Measurements from ENCODE around the gene PLA2G3.
"Not testable (repeated sequence)": the region's sequence is repeated elsewhere in the genome, so short reads cannot be mapped to it uniquely, and the experiment has no call there.

Gene PLA2G3

GRCh38 chr22:31122196-31122531, 18.1 kb downstream of the PLA2G3 start:
- DNase-seq = no peak

DNA sequence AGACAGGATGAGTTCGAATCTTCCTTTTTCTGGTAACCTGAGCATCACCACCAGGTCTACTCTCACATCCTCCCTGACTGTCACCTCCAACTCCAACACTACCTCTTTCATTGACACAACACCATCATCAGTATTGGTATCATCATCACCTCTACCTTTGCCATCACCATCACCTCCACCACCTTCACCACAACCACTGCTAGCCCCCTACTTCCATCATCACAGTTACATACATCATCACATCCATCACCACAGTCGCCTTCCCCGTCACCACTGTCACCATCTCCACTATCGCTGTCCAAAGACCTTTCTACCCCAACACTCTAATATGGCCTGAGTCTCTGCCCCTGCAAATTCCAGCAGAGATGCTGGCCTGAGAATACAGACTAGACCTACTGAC, 18.9 kb downstream of the PLA2G3 start:
- DNase-seq = no peak

GRCh38 chr22:31120642-31121041, 19.7 kb downstream of the PLA2G3 start:
- DNase-seq = no peak

DNA sequence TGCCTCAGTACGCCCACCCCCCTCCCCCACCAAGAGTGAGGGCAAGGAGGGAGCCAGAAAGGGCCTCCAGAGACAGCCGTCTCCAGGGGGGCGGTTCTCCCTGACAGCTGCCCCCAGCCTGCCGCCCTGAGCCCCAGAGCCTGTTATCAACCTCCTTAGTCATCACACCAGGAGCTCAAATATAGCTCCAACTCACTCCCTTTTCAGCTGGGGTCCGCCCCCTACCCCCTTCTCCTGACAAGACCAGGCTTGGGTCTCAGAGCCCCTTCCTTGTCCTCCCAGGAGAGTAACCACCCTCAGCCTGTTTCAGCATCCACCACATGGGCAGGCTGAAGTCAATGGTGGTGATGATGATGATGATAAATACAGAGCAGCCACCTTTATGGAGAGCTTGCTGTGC, 20.1 kb downstream of the PLA2G3 start:
- no peak for DNase-seq

DNA sequence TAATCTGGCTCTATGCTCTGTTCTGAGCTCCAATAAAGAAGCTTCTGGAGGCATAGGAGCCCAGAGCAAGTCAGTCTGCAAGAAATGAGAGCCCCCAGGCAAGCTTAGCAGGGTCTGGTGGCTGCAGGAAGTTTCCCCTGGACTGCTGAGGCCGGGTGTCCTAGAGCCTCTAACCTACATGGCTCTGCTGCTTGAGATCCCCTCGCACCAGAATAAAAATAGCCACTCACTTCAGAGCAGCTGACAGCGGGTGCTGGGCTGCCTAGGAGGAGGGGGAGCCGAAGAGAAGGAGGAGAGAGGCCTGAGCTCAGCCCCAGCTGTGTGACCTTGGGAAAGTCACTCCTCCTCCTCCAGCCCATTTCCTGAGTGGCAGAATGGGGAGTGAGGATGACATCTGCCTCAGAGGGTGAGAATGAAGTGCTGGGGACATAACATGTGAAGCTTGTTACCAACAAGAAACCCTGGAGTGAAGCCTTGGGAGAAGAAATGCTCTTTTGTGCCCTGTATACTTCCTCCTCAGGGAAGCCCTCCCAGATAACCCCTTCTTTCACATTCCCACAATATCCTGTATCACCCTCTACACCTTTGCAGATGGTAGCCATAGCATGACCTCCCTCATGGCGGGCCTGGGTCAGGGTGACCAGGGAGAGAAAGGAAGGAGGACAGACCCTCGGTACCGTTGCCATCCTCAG, 21.1 kb downstream of the PLA2G3 start:
- DNase-seq = no peak

- DNase-seq = no peak
These were observed 22.1 kb downstream of the PLA2G3 start for GRCh38 chr22:31118046-31118820.

GRCh38 chr22:31112547-31113091, 27.7 kb downstream of the PLA2G3 start:
- not testable (repeated sequence) for DNase-seq

DNA sequence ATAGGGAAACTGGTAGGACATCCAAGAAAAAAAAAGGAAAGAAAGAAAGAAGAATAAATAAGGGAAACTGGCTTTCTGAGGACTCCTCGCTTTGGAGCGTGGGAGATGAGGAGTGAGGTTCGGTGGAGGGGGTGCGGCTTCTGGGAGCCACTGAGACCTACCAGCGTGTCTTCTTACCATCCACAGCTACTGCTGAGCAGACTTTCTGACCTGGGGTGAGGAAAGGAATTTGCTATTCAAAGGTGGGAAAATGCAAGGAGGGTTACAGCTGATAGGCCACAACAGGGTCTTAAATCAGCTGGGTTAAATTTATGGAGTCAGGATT, 32.5 kb downstream of the PLA2G3 start:
- no peak for DNase-seq

- peak; percentile 91 for DNase-seq
These were observed 33.0 kb downstream of the PLA2G3 start, which contains the start of gene SELENOM for GRCh38 chr22:31107178-31107893. Gene SELENOM (minus strand): TSS chr22:31107568. CDS start chr22:31107505, 63 bp downstream.

DNA sequence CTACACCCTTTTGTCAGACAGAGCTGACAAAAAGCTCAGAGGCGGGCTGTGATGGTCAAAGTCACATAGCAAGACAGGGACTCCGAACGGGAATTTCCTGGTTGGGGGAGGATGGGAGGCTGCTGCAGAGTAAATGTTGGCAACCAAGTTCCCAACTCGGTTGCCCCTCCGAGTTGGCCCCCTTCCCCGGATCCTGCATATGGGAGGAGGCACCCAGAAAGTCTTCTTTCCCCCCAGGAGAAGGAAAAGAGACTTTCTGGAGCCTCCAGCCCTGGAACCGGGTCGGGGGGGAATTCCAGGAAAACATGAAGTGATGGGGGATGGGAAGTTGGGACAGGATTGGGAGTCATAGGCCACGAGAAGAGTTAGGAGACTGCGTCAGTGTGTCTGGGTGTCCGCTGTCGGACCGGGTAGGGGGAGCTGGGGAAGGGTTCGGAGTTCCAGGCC, 33.6 kb downstream of the PLA2G3 start:
- no peak for DNase-seq

- DNase-seq = no peak
These were observed 34.2 kb downstream of the PLA2G3 start for GRCh38 chr22:31106001-31106571.

GRCh38 chr22:31105282-31105929, 34.9 kb downstream of the PLA2G3 start:
- DNase-seq = no peak

GRCh38 chr22:31104869-31105268, 35.4 kb downstream of the PLA2G3 start:
- no peak for DNase-seq

DNA sequence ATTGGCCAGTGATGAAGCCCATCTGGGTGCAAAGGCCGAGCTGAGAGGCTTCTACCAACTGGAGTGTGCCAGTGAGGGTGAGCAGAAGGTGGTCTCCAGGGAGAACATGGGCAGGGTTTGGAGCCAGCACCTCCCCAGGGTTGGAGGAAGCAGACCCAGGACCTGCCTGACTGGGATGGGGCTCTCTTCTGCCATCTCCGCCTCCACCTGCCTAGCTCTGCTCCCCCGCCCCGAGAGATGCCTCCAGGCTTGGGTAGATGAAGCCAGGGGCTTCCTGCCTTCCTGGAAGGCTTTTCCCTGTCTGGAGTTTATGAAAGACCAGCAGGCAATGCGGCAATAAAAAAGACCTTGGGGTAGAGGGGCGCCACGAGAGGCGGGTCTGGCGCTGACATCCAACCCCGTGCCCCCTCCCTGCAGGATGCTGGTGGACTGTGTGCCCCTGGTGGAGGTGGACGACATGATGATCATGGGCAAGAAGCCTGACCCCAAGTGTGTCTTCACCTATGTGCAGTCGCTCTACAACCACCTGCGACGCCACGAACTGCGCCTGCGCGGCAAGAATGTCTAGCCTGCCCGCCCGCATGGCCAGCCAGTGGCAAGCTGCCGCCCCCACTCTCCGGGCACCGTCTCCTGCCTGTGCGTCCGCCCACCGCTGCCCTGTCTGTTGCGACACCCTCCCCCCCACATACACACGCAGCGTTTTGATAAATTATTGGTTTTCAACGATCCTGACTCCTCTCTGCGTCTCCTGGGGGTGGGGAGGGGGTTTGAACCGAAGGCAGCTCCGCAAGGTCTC, 36.2 kb downstream of the PLA2G3 start:
- no peak for DNase-seq

GRCh38 chr22:31103111-31103510, 37.2 kb downstream of the PLA2G3 start:
- no peak for DNase-seq

DNA sequence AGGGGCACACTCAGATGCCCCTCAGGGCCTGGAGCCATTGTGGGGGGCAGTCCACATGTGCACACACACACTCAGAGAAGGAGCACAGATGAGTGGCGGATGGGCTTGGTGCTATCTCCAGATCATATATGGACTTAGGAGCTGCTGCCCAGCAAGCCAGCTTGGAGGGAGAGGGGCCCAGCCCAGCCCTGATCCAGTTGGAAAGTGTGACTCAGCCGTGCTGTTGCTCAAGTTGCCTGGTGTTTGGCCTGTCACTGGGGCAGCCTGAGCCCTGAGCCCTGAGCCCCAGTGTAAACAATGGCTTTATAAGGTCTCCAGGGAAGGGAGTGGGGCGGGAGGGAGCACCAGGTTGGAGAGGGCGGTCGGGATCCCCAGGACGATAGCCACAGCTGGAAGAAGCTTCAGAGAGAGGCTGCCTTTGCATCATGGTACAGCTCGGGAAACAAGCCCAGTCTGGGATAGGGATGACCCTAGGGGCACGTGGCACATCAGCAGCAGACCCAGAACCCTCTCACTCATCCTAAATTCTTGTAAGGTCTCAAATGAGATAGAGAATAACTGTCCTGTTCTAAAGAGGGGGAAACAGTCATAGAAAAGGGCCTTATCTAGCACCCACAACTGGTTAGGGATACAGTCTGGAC, 37.7 kb downstream of the PLA2G3 start:
- DNase-seq = no peak

DNA sequence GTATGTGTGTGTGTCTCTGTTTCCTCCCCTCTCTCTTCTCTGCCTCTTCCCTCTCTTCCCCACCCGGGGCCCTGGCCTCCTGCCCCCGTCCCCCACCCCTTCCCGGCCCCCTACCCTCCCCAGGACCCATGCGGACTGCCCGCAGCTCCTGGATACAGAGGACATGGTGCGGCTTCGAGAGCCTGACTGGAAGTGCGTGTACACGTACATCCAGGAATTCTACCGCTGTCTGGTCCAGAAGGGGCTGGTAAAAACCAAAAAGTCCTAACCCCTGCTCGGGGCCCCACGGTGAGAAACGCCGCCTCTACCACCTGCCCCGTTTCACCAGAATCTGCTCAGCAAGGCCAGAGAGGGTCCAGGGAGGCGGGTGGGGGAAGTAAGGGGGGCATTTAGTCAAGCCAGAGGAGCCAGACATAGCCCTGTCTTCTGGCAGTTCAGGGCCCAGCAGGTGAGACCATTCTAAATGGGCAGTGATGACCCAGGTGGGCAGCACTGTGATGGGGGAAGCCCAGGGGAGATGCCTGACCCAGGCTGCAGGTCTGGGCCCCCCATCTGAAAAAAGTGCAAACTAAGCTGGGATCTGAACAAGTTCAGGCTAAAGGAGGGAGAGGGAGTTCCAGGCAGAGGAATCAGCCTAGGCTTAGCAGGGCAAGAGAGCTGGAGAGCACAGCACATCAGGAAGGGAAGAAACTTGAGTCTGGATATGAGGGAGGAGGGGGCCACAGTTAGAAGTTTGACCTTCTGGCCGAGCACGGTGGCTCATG, 39.4 kb downstream of the PLA2G3 start:
- DNase-seq = no peak

GRCh38 chr22:31099841-31100761, 40.2 kb downstream of the PLA2G3 start:
- no peak for DNase-seq

DNA sequence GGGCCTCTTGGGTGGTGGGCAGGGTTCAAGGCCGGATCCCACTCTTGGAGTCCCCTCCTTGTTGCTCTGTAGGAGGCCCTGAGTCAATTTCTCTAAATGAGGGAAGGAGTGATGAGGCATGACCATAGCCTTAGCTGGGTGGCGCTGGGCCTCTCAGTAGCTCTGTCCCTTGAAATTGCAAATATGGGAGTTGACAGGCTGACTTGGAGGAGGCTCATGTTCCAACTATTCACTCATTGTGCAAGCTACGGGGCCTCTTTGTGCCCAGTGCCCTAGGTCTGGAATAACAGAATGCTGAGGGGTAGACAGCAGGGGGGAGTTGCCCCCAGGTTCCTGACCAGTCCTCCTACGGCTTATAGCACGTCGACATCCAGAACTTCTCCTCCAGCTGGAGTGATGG, 40.9 kb downstream of the PLA2G3 start:
- no peak for DNase-seq

All from activated CD8-positive, alpha-beta memory T cell treated with anti-CD3 and anti-CD28 coated beads, Interleukin-2, amount 50 U/mL, for 48 hours (primary cell).